ENCODE measurements around the gene ZNF18.
"Not testable (repeated sequence)": the region's sequence is repeated elsewhere in the genome, so short reads cannot be mapped to it uniquely, and the experiment has no call there.

The ZNF18 gene

GRCh38 chr17:11986179-11986941 lies 10.9 kb downstream of the ZNF18 start:
- DNase-seq (ENCODE audit: low read depth): no peak

GRCh38 chr17:11981862-11982261 lies 15.4 kb downstream of the ZNF18 start:
- DNase-seq (ENCODE audit: low read depth): no peak

GRCh38 chr17:11980813-11981212 lies 16.5 kb downstream of the ZNF18 start:
- DNase-seq (ENCODE audit: low read depth): no peak

- DNase-seq (ENCODE audit: low read depth): no peak
Measured at GRCh38 chr17:11979795-11980194, 17.5 kb downstream of the ZNF18 start.

- not testable (repeated sequence) for DNase-seq (ENCODE audit: low read depth)
Measured at GRCh38 chr17:11972741-11973140, 24.5 kb downstream of the ZNF18 start.

GRCh38 chr17:11969565-11969964 lies 27.7 kb downstream of the ZNF18 start:
- no peak for DNase-seq (ENCODE audit: low read depth)

- no peak for DNase-seq (ENCODE audit: low read depth)
Measured at GRCh38 chr17:11954936-11955335, 42.3 kb downstream of the ZNF18 start.

- no peak for DNase-seq (ENCODE audit: low read depth)
Measured at GRCh38 chr17:11953924-11954323, 43.4 kb downstream of the ZNF18 start.

- DNase-seq (ENCODE audit: low read depth): no peak
Measured at GRCh38 chr17:11952610-11953009, 44.7 kb downstream of the ZNF18 start.

GRCh38 chr17:11950771-11951519 lies 46.3 kb downstream of the ZNF18 start:
- DNase-seq (ENCODE audit: low read depth): no peak

- not testable (repeated sequence) for DNase-seq (ENCODE audit: low read depth)
Measured at GRCh38 chr17:11949571-11949970, 47.7 kb downstream of the ZNF18 start.

GRCh38 chr17:11948789-11949188 lies 48.5 kb downstream of the ZNF18 start:
- DNase-seq (ENCODE audit: low read depth): no peak

- DNase-seq (ENCODE audit: low read depth): no peak
Measured at GRCh38 chr17:11944587-11944986, 52.7 kb downstream of the ZNF18 start.

GRCh38 chr17:11943759-11944347 lies 53.4 kb downstream of the ZNF18 start:
- no peak for DNase-seq (ENCODE audit: low read depth)

- not testable (repeated sequence) for DNase-seq (ENCODE audit: low read depth)
Measured at GRCh38 chr17:11943086-11943485, 54.2 kb downstream of the ZNF18 start.

GRCh38 chr17:11940904-11941303 lies 56.4 kb downstream of the ZNF18 start:
- DNase-seq (ENCODE audit: low read depth): no peak

GRCh38 chr17:11935734-11936406 lies 61.4 kb downstream of the ZNF18 start:
- no peak for DNase-seq (ENCODE audit: low read depth)

- no peak for DNase-seq (ENCODE audit: low read depth)
Measured at GRCh38 chr17:11932337-11932898, 64.9 kb downstream of the ZNF18 start.

- no peak for DNase-seq (ENCODE audit: low read depth)
Measured at GRCh38 chr17:11928436-11928835, 68.8 kb downstream of the ZNF18 start.

Measured in activated gamma-delta T cell treated with anti-CD3 and anti-CD28 coated beads, Interleukin-2, amount 50 U/mL, for 16 hours (primary cell).